HG02970 (cell line): ENCODE measurements around the gene CDK13.

ENCODE experiments used
- ATAC-seq: cut with Tn5 transposase; IDR thresholded peaks from one replicate; pipeline ENCODE4 v1.9.1; 2021; ENCODE audit warnings: mild to moderate bottlenecking, moderate library complexity, moderate number of reproducible peaks; ENCODE audit not compliant: unreplicated experiment, low FRiP score

The CDK13 gene

GRCh38 chr7:39948956-39949928, 814 bp upstream of the CDK13 start:
- ATAC-seq: peak; percentile 73

- no peak for ATAC-seq
Measured at GRCh38 chr7:39950473-39951225, 593 bp downstream of the CDK13 start.

GRCh38 chr7:39951226-39952194, 1.5 kb downstream of the CDK13 start:
- ATAC-seq: no peak

- no peak for ATAC-seq
Measured at GRCh38 chr7:39952374-39952773, 2.3 kb downstream of the CDK13 start.

GRCh38 chr7:39952803-39953202, 2.7 kb downstream of the CDK13 start:
- ATAC-seq: no peak

- no peak for ATAC-seq
Measured at GRCh38 chr7:39954694-39955093, 4.6 kb downstream of the CDK13 start.

GRCh38 chr7:39958038-39958437, 8.0 kb downstream of the CDK13 start:
- ATAC-seq: no peak

GRCh38 chr7:39967406-39968161, 17.5 kb downstream of the CDK13 start:
- ATAC-seq: no peak

GRCh38 chr7:39969431-39969830, 19.4 kb downstream of the CDK13 start:
- no peak for ATAC-seq

- ATAC-seq: no peak
Measured at GRCh38 chr7:39971924-39972323, 21.9 kb downstream of the CDK13 start.

- no peak for ATAC-seq
Measured at GRCh38 chr7:39973801-39974200, 23.7 kb downstream of the CDK13 start.

GRCh38 chr7:39978230-39978934, 28.3 kb downstream of the CDK13 start:
- no peak for ATAC-seq

- ATAC-seq: no peak
Measured at GRCh38 chr7:39979406-39980073, 29.5 kb downstream of the CDK13 start.

- no peak for ATAC-seq
Measured at GRCh38 chr7:39985398-39985918, 35.4 kb downstream of the CDK13 start.

- no peak for ATAC-seq
Measured at GRCh38 chr7:39987641-39988347, 37.7 kb downstream of the CDK13 start.

GRCh38 chr7:40000734-40001315, 50.8 kb downstream of the CDK13 start:
- no peak for ATAC-seq

GRCh38 chr7:40001649-40002048, 51.6 kb downstream of the CDK13 start:
- no peak for ATAC-seq
